Measurements from ENCODE around the gene BANK1. TPM values are rescaled to one million over a fixed set of nuclear protein-coding genes. Genes with fewer than 3 reads are reported as not detected.

The BANK1 gene
- total and polyA plus RNA-seq, 2 experiments from 2014 or later, result not detected

DNA sequence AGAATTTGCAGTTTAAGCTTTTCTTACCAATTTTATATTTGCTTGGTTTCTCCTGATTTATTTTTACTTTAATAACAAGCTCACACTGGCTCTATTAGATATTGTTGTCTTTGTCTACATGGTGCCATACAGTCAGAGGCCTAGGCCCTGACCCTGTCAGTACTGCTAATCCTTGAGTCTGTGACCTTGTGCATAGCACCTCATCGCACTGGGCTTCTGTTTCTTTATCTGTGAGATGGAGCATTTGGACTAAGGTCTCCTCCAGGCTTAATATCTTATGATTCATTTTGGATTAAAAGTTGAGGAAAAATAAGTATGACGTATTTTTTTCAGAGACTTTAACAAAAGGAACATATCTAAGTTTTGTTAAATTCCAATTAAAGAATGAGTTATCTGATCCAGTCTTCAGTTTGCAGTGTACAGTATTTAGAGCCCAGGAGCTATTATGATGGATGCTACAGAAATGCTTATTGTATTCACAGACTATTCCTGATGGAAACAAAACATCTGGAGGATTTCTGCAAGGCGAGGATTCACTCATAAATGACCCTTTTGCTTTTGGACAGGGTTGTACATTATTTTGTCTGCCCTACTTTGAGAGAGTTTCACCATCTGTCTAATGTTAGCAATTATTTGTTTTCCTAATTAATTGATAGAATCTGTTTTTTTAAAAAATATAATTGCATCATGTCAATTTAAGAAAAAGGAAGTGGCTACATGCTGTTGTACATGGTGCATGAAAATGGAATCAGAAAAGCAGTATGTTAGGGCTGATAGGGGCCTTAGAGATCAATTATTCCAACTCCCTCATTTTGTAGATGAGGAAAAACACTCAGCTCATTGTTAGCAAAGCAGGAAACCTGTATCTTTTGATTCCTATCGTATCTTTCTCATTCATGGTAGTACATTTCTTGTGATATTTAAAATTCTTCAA lies 203.6 kb downstream of the BANK1 start:
- H3K9ac ChIP-seq, result no peak overlapping the region
- no peaks in the 10 kb centered on the region for H3F3A ChIP-seq (ENCODE audit: insufficient read depth)
- no peak for TF ChIP-seq EZH2phosphoT487 (IDR thresholded peaks at IDR 0.05; ENCODE audit: insufficient read depth, low read depth)
- TF ChIP-seq EZH2 (IDR thresholded peaks at IDR 0.05; ENCODE audit: insufficient read depth, poor library complexity, severe bottlenecking), result no peak
- H3K27ac ChIP-seq, result no peak overlapping the region
- H3K79me2 ChIP-seq (ENCODE audit: insufficient read depth), result no peaks in the 10 kb centered on the region
- no peaks in the 10 kb centered on the region for H3K27me3 ChIP-seq (replicated peaks; ENCODE audit: insufficient read depth)
- no peak overlapping the region for H2AFZ ChIP-seq
- in situ Hi-C loops (cut with MboI), result no loop called here
- H3K4me1 ChIP-seq (ENCODE audit: insufficient read depth), result no peaks in the 10 kb centered on the region
- 22 to 32% methylated on average over 4 of the region's 4 CpGs for WGBS, 2 experiments (ENCODE audit: low coverage in 1 of 2, low lambda C conversion rate in 2 of 2, missing lambda C conversion rate in 2 of 2)
- H3K9me2 ChIP-seq (ENCODE audit: insufficient read depth), result no peaks in the 10 kb centered on the region
- H3K9me3 ChIP-seq (ENCODE audit: low read depth), result no peaks in the 10 kb centered on the region
- H3K36me3 ChIP-seq (ENCODE audit: low read depth), result no peaks in the 10 kb centered on the region
- H3K4me2 ChIP-seq (ENCODE audit: unreplicated experiment), result no peak overlapping the region
- no peak for DNase-seq
- no peaks in the 10 kb centered on the region for H4K20me1 ChIP-seq (ENCODE audit: insufficient read depth)
- H3K4me3 ChIP-seq, result no peak overlapping the region

DNA sequence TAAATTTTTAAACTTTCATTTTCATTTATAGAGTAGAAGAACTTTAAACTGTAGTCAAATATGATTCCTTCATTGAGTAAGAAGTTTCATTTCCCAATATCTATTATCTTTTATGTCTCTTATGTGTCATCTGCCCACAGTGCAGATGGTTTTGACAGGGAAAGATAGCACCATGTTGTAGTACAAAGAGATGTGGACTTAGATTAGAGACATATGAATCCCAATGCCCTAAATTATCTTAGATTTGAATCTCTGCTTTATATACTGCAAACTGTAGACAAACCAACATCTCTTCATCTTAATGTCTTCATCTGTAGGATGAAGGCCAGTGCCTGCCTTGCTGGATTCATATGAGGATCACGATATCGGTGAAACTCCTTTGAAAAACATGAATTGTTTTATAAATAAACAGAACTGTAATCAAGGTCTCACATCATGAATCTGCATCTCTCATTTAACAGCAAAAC lies 217.5 kb downstream of the BANK1 start:
- in situ Hi-C loops (cut with MboI), result no loop called here
- Histone ChIP-seq H3K79me2 (ENCODE audit: insufficient read depth) (no peaks in the 10 kb centered on the region), H3K9ac (no peak overlapping the region), H3K4me3 (no peak overlapping the region), H3K4me1 (ENCODE audit: insufficient read depth) (no peaks in the 10 kb centered on the region), H3K4me2 (ENCODE audit: unreplicated experiment) (no peak overlapping the region), H3K9me3 (ENCODE audit: low read depth) (no peaks in the 10 kb centered on the region), H3K9me2 (ENCODE audit: insufficient read depth) (no peaks in the 10 kb centered on the region), H3F3A (ENCODE audit: insufficient read depth) (no peaks in the 10 kb centered on the region), H4K20me1 (ENCODE audit: insufficient read depth) (no peaks in the 10 kb centered on the region), H3K36me3 (ENCODE audit: low read depth) (no peaks in the 10 kb centered on the region), H2AFZ (no peak overlapping the region), H3K27ac (no peak overlapping the region), H3K27me3 (replicated peaks; ENCODE audit: insufficient read depth) (no peaks in the 10 kb centered on the region)
- 48 to 53% methylated on average over 2 of the region's 2 CpGs for WGBS, 2 experiments (ENCODE audit: low coverage in 1 of 2, low lambda C conversion rate in 2 of 2, missing lambda C conversion rate in 2 of 2)
- no peak for DNase-seq
- TF ChIP-seq EZH2phosphoT487 (IDR thresholded peaks at IDR 0.05; ENCODE audit: insufficient read depth, low read depth) (no peak), EZH2 (IDR thresholded peaks at IDR 0.05; ENCODE audit: insufficient read depth, poor library complexity, severe bottlenecking) (no peak)

GRCh38 chr4:102008711-102009110 lies 218.2 kb downstream of the BANK1 start:
- Histone ChIP-seq H3K9me2 (ENCODE audit: insufficient read depth) (no peaks in the 10 kb centered on the region), H3K4me1 (ENCODE audit: insufficient read depth) (no peaks in the 10 kb centered on the region), H3K27ac (no peak overlapping the region), H3K4me3 (no peak overlapping the region), H3K27me3 (replicated peaks; ENCODE audit: insufficient read depth) (no peaks in the 10 kb centered on the region), H3K79me2 (ENCODE audit: insufficient read depth) (no peaks in the 10 kb centered on the region), H3K4me2 (ENCODE audit: unreplicated experiment) (no peak overlapping the region), H3F3A (ENCODE audit: insufficient read depth) (no peaks in the 10 kb centered on the region), H2AFZ (no peak overlapping the region), H3K36me3 (ENCODE audit: low read depth) (no peaks in the 10 kb centered on the region), H3K9me3 (ENCODE audit: low read depth) (no peaks in the 10 kb centered on the region), H3K9ac (no peak overlapping the region), H4K20me1 (ENCODE audit: insufficient read depth) (no peaks in the 10 kb centered on the region)
- DNase-seq, result no peak
- in situ Hi-C loops (cut with MboI), result no loop called here
- 87 to 92% methylated on average over 3 of the region's 3 CpGs for WGBS, 2 experiments (ENCODE audit: low coverage in 1 of 2, low lambda C conversion rate in 2 of 2, missing lambda C conversion rate in 2 of 2)
- TF ChIP-seq EZH2phosphoT487 (IDR thresholded peaks at IDR 0.05; ENCODE audit: insufficient read depth, low read depth) (no peak), EZH2 (IDR thresholded peaks at IDR 0.05; ENCODE audit: insufficient read depth, poor library complexity, severe bottlenecking) (no peak)

DNA sequence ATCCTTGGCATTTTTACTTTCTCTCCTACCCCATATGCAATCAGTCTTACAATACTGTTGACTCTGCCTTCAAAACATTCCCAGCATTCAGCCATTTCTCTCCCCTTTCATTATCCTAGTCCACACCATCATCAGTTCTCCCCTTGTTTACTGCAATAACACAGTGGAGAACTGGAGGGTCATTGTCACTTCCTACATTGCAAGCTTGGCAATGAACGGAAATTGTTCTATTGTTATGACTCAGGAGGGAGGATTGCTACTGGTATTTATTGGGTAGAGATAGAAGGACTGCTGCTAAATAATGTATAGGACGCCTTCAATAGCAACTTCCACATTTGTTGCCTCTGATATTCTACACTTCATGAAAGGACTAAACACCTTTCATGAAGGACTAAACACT lies 231.8 kb downstream of the BANK1 start:
- no peak overlapping the region for H3K27ac ChIP-seq
- no peak overlapping the region for H3K9ac ChIP-seq
- no peaks in the 10 kb centered on the region for H3K27me3 ChIP-seq (replicated peaks; ENCODE audit: insufficient read depth)
- H3F3A ChIP-seq (ENCODE audit: insufficient read depth), result no peaks in the 10 kb centered on the region
- no peaks in the 10 kb centered on the region for H3K36me3 ChIP-seq (ENCODE audit: low read depth)
- 56 to 59% methylated on average over 2 of the region's 2 CpGs for WGBS, 2 experiments (ENCODE audit: low coverage in 1 of 2, low lambda C conversion rate in 2 of 2, missing lambda C conversion rate in 2 of 2)
- DNase-seq, result no peak
- H3K9me3 ChIP-seq (ENCODE audit: low read depth), result no peaks in the 10 kb centered on the region
- no peaks in the 10 kb centered on the region for H3K79me2 ChIP-seq (ENCODE audit: insufficient read depth)
- no peaks in the 10 kb centered on the region for H3K9me2 ChIP-seq (ENCODE audit: insufficient read depth)
- no peak overlapping the region for H2AFZ ChIP-seq
- no peak overlapping the region for H3K4me3 ChIP-seq
- H3K4me1 ChIP-seq (ENCODE audit: insufficient read depth), result no peaks in the 10 kb centered on the region
- in situ Hi-C loops (cut with MboI), result no loop called here
- H3K4me2 ChIP-seq (ENCODE audit: unreplicated experiment), result no peak overlapping the region
- TF ChIP-seq EZH2 (IDR thresholded peaks at IDR 0.05; ENCODE audit: insufficient read depth, poor library complexity, severe bottlenecking) (no peak), EZH2phosphoT487 (IDR thresholded peaks at IDR 0.05; ENCODE audit: insufficient read depth, low read depth) (no peak)
- H4K20me1 ChIP-seq (ENCODE audit: insufficient read depth), result no peaks in the 10 kb centered on the region

Measured in GM23248 (cell line).